GM19351 (cell line): Measurements from ENCODE around the gene CFAP300.

Experiments
- ATAC-seq: cut with Tn5 transposase; IDR thresholded peaks from one replicate; pipeline ENCODE4 v1.9.1; 2021; ENCODE audit warnings: mild to moderate bottlenecking, moderate library complexity; ENCODE audit not compliant: unreplicated experiment

The CFAP300 gene

DNA sequence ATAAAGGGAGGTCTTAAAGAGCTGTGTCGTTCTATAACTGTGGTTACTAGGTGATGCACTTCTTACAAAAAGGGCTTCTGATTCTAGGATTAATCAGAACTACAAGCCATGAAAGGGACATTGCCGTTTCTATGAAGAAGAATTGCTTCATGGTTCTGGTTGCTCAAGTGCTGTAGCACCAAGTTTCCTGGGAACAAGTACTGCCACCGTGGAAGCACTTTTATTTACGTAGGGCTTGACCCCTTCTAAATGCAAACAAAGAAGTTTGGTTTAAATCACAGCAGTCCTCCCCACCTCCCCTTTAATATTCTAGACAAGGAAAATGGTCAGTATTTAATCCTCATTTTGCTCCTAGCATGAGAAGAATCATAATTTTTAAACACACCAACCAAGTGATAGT, 72.8 kb downstream of the CFAP300 start:
- no peak for ATAC-seq

DNA sequence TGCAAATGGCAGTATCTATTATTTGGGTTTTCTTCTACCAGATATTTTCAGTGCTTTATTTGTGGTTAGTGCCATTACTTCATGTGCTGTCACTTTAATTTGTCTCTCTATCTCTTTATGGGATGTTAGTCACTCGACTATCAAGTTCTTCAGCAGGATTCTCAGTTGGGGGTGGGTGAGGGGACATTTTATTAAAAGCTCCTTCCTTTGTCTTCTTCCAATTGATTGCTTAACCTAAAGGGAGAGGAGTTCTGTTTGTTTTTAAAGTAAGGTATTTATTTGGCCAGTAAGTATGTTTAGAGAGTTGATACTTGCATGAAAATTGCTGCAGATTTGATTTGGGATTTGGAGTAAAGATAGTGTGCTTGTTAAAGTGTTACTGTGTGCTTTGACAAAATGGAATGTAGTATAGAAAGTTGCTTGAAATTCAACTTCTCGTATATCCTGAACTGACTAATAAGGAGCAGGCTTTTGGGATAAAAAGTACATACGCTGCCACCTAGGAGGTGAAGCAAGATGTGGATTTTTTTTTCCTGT, 73.3 kb downstream of the CFAP300 start:
- ATAC-seq = no peak

DNA sequence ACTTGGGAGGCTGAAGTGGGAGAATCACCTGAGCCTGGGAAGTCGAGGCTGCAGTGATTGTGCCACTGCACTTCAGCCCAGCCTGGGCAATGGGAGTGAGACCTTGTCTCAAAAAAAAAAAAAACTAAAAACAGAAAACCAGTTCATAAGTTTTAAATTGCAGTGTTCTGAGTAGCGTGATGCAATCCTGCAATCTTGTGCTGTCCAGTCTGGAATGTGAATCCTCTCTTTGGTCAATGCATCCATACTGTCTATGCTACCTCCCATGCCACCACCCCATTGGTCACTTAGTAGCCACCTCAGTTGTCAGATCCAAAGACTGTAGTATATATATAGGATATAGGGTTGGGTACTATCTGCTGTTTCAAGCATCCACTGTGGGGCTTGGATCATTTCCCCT, 74.1 kb downstream of the CFAP300 start:
- ATAC-seq = no peak
